Small intestine (tissue), 16 donors: Measurements from ENCODE around the gene STBD1. TPM values are rescaled to one million over a fixed set of nuclear protein-coding genes. Genes with fewer than 3 reads are reported as not detected.
A peak's percentile ranks its signal among the peaks of the same experiment; 100 is the strongest.

Experiments
- DNase-seq, 2 donors: peaks; one replicate each; pipeline versions ENCODE4 v3.0.0 to v3.0.0-alpha.2; 2013
- FAIRE-seq: peaks from 2 replicates; lab custom pipeline; 2012; peaks lifted over from hg19 to GRCh38; lab: Jason Lieb, UNC
- H3K27ac ChIP-seq, 3 donors: one replicate each; pipeline ENCODE4 v1.5.1; 2013; ENCODE audit warnings: low read length in 2 of 3, mild to moderate bottlenecking in 2 of 3, control low read depth in 1 of 3, inconsistent platforms in 1 of 3, low read depth in 1 of 3, moderate library complexity in 1 of 3
- H3K27me3 ChIP-seq, 3 donors: one replicate each; pipeline ENCODE4 v1.6.1; 2013; ENCODE audit warnings: low read length in 3 of 3, inconsistent platforms in 1 of 3; ENCODE audit not compliant: control insufficient read depth in 3 of 3, insufficient read depth in 3 of 3
- H3K36me3 ChIP-seq, 3 donors: one replicate each; pipeline ENCODE4 v1.6.1; 2013; ENCODE audit warnings: low read length in 3 of 3, inconsistent platforms in 1 of 3, low read depth in 1 of 3, mild to moderate bottlenecking in 1 of 3, moderate library complexity in 1 of 3; ENCODE audit not compliant: control insufficient read depth in 3 of 3, insufficient read depth in 2 of 3
- H3K4me1 ChIP-seq, 3 donors: one replicate each; pipeline ENCODE4 v1.6.1; 2013; ENCODE audit warnings: low read length in 2 of 3, inconsistent platforms in 1 of 3, low read depth in 1 of 3, mild to moderate bottlenecking in 1 of 3, moderate library complexity in 1 of 3; ENCODE audit not compliant: control insufficient read depth in 3 of 3, insufficient read depth in 2 of 3
- H3K4me3 ChIP-seq, 3 donors: one replicate each; pipeline ENCODE4 v1.5.1; 2013; ENCODE audit warnings: low read length in 3 of 3, control low read depth in 1 of 3, inconsistent platforms in 1 of 3, low read depth in 1 of 3, mild to moderate bottlenecking in 1 of 3, moderate library complexity in 1 of 3
- H3K9me3 ChIP-seq, 2 donors: one replicate each; pipeline ENCODE4 v1.6.1; 2013; ENCODE audit warnings: low read depth in 1 of 2, low read length in 1 of 2; ENCODE audit not compliant: control insufficient read depth in 2 of 2, insufficient read depth in 1 of 2
- WGBS, 3 donors: extraction: QIAGEN DNeasy Blood & Tissue Kit; methylation state at CpG; one replicate each; pipeline ENCODE4 v1.1.7; 2013; 5-methylcytosine and 5-hydroxymethylcytosine counted together
- long read RNA-seq, 10 donors: transcript quantifications; one replicate each; lab custom pipeline, GENCODE V29; 2026
- polyA plus RNA-seq, 4 donors: library from polyadenylated mRNA; stranded (reverse) in 3 of 4; unstranded in 1 of 4; fragments of 200-250 nt in 3 of 4; fragments of 120-200 nt in 1 of 4; gene quantifications; one replicate each; pipeline versions ENCODE4 v1.2.1 to v1.2.3, GENCODE V29; 2013
- donor health status: healthy with polysubstance abuse.
- donor health status: control.
- donor health status: control.
- donor health status: Bipolar disorder and iron deficiency.
- donor health status: healthy.

Gene STBD1
- 10 to 100 TPM in 1 of 4 donors, 1 to 10 TPM in 3; 4.9 to 22.8 (median 8.9) TPM for polyA plus RNA-seq
- long read RNA-seq, donor 1, transcript STBD1-201 (2 exons, 3,420 nt): major isoform, 29 of 29 reads
- long read RNA-seq, donor 1, partial matches to known transcripts: 0 of 29 reads
- long read RNA-seq, donor 1, other reads (novel, unspliced or antisense): 0 of 29 reads
- long read RNA-seq, donor 2, partial matches to known transcripts: 0 of 4 reads
- long read RNA-seq, donor 2, other reads (novel, unspliced or antisense): 0 of 4 reads
- long read RNA-seq, donor 3, partial matches to known transcripts: 0 of 4 reads
- long read RNA-seq, donor 3, other reads (novel, unspliced or antisense): 0 of 4 reads
- long read RNA-seq, donor 4: 0 reads
- long read RNA-seq, donor 5, transcript STBD1-201 (2 exons, 3,420 nt): major isoform, 6 of 6 reads
- long read RNA-seq, donor 5, partial matches to known transcripts: 0 of 6 reads
- long read RNA-seq, donor 5, other reads (novel, unspliced or antisense): 0 of 6 reads
- long read RNA-seq, donor 6, transcript STBD1-201 (2 exons, 3,420 nt): major isoform, 10 of 10 reads
- long read RNA-seq, donor 6, partial matches to known transcripts: 0 of 10 reads
- long read RNA-seq, donor 6, other reads (novel, unspliced or antisense): 0 of 10 reads
- long read RNA-seq, donor 7, transcript STBD1-201 (2 exons, 3,420 nt): major isoform, 50 of 50 reads
- long read RNA-seq, donor 7, partial matches to known transcripts: 0 of 50 reads
- long read RNA-seq, donor 7, other reads (novel, unspliced or antisense): 0 of 50 reads
- long read RNA-seq, donor 8, partial matches to known transcripts: 0 of 1 reads
- long read RNA-seq, donor 8, other reads (novel, unspliced or antisense): 0 of 1 reads
- long read RNA-seq, donor 9, transcript STBD1-201 (2 exons, 3,420 nt): major isoform, 5 of 5 reads
- long read RNA-seq, donor 9, partial matches to known transcripts: 0 of 5 reads
- long read RNA-seq, donor 9, other reads (novel, unspliced or antisense): 0 of 5 reads
- long read RNA-seq, donor 10, transcript STBD1-201 (2 exons, 3,420 nt): major isoform, 15 of 15 reads
- long read RNA-seq, donor 10, partial matches to known transcripts: 0 of 15 reads
- long read RNA-seq, donor 10, other reads (novel, unspliced or antisense): 0 of 15 reads

- Histone ChIP-seq H3K4me3 (peak within 1 kb of the TSS; percentile 56 to 91 (median 75)), H3K4me1 (peaks cover 6 to 47% (median 10%) of the 10 kb centered on the region in 3 donors), H3K27me3 (no peaks in the 10 kb centered on the region), H3K36me3 (peaks cover 0 to 7% (median 0%) of the 10 kb centered on the region in 3 donors), H3K9me3 (no peaks in the 10 kb centered on the region), H3K27ac (peak within 1 kb of the TSS; percentile 65 to 97 (median 85))
- WGBS, 3 donors: 0 to 1% (median 1%) methylated on average over 73 to 85 of the region's 85 CpGs
- FAIRE-seq (no peak), DNase-seq (peak; percentile 78 to 91)
These were observed at the start of gene STBD1 for GRCh38 chr4:76305971-76306881. Gene STBD1 (plus strand): TSS chr4:76306733. CDS start chr4:76306770, 37 bp downstream.

- H3K9me3 ChIP-seq: no peaks in the 10 kb centered on the region
- H3K4me1 ChIP-seq: peaks cover 0 to 12% (median 0%) of the 10 kb centered on the region in 3 donors
- H3K4me3 ChIP-seq: no peak overlapping the region
- FAIRE-seq (no peak), DNase-seq (peak in 1 of 2 donors; percentile 42)
- no peak overlapping the region for H3K27ac ChIP-seq
- 24 to 62% (median 31%) methylated on average over 1 of the region's 1 CpG for WGBS, 3 donors
- H3K27me3 ChIP-seq: peaks cover 0 to 3% (median 0%) of the 10 kb centered on the region in 3 donors
- peaks cover 0 to 3% (median 0%) of the 10 kb centered on the region in 3 donors for H3K36me3 ChIP-seq
These were observed 49.6 kb upstream of the STBD1 start for GRCh38 chr4:76256968-76257367.

GRCh38 chr4:76257824-76258223, 48.7 kb upstream of the STBD1 start:
- H3K9me3 ChIP-seq: no peaks in the 10 kb centered on the region
- peaks cover 0 to 12% (median 0%) of the 10 kb centered on the region in 3 donors for H3K4me1 ChIP-seq
- no peak overlapping the region for H3K27ac ChIP-seq
- no peak for DNase-seq
- no peak overlapping the region for H3K4me3 ChIP-seq
- H3K36me3 ChIP-seq: peaks cover 0 to 3% (median 0%) of the 10 kb centered on the region in 3 donors
- H3K27me3 ChIP-seq: no peaks in the 10 kb centered on the region
- no peak for FAIRE-seq
- 93 to 97% (median 94%) methylated on average over 3 of the region's 3 CpGs for whole genome bisulfite sequencing, 3 donors

GRCh38 chr4:76260571-76260970, 46.0 kb upstream of the STBD1 start:
- no peak overlapping the region for H3K4me3 ChIP-seq
- H3K27ac ChIP-seq: no peak overlapping the region
- peaks cover 0 to 12% (median 0%) of the 10 kb centered on the region in 3 donors for H3K4me1 ChIP-seq
- H3K36me3 ChIP-seq: peaks cover 0 to 14% (median 0%) of the 10 kb centered on the region in 3 donors
- 21 to 72% (median 62%) methylated on average over 1 of the region's 1 CpG for WGBS, 3 donors
- no peaks in the 10 kb centered on the region for H3K27me3 ChIP-seq
- no peak for FAIRE-seq
- no peaks in the 10 kb centered on the region for H3K9me3 ChIP-seq
- no peak for DNase-seq

- no peak overlapping the region for H3K27ac ChIP-seq
- H3K4me1 ChIP-seq: no peaks in the 10 kb centered on the region
- peaks cover 0 to 19% (median 0%) of the 10 kb centered on the region in 3 donors for H3K36me3 ChIP-seq
- no peak overlapping the region for H3K4me3 ChIP-seq
- no peaks in the 10 kb centered on the region for H3K27me3 ChIP-seq
- no peaks in the 10 kb centered on the region for H3K9me3 ChIP-seq
- WGBS, 3 donors: 79 to 89% (median 83%) methylated on average over 6 of the region's 6 CpGs
- FAIRE-seq (no peak), DNase-seq (no peak)
These were observed 40.8 kb upstream of the STBD1 start for GRCh38 chr4:76265631-76266218.

- no peaks in the 10 kb centered on the region for H3K4me1 ChIP-seq
- H3K27me3 ChIP-seq: no peaks in the 10 kb centered on the region
- no peak overlapping the region for H3K27ac ChIP-seq
- no peaks in the 10 kb centered on the region for H3K9me3 ChIP-seq
- 69 to 72% (median 72%) methylated on average over 3 of the region's 3 CpGs for WGBS, 3 donors
- H3K36me3 ChIP-seq: peaks cover 0 to 21% (median 0%) of the 10 kb centered on the region in 3 donors
- no peak overlapping the region for H3K4me3 ChIP-seq
- DNase-seq (no peak), FAIRE-seq (no peak)
These were observed 39.9 kb upstream of the STBD1 start for GRCh38 chr4:76266627-76267026.

- no peak for FAIRE-seq
- no peaks in the 10 kb centered on the region for H3K4me1 ChIP-seq
- no peak for DNase-seq
- H3K27ac ChIP-seq: no peak overlapping the region
- 96 to 98% (median 98%) methylated on average over 6 of the region's 6 CpGs for WGBS, 3 donors
- no peaks in the 10 kb centered on the region for H3K9me3 ChIP-seq
- no peak overlapping the region for H3K4me3 ChIP-seq
- peaks cover 0 to 21% (median 0%) of the 10 kb centered on the region in 3 donors for H3K36me3 ChIP-seq
- no peaks in the 10 kb centered on the region for H3K27me3 ChIP-seq
These were observed 38.7 kb upstream of the STBD1 start for GRCh38 chr4:76267811-76268210.
